Gastroesophageal sphincter (tissue), 3 donors: ENCODE data around the gene MIA2.

Experiments
- POLR2AphosphoS5 ChIP-seq: sonication (generic); formaldehyde crosslinking; IDR thresholded peaks from one replicate; pipeline ENCODE4 v1.6.1; 2017; ENCODE audit warnings: antibody characterized with exemption
- TF ChIP-seq, protein P1 (sequence below), 4 experiments: fragments of 200-600 bp in 2 of 4; fragments of 450-650 bp in 2 of 4; sonication (generic) in 1 of 4; IDR thresholded peaks; one replicate each; pipeline ENCODE4 v1.5.1; 2017 to 2019; ENCODE audit warnings: antibody characterized with exemption in 4 of 4, mild to moderate bottlenecking in 2 of 4, moderate library complexity in 2 of 4

DNA sequence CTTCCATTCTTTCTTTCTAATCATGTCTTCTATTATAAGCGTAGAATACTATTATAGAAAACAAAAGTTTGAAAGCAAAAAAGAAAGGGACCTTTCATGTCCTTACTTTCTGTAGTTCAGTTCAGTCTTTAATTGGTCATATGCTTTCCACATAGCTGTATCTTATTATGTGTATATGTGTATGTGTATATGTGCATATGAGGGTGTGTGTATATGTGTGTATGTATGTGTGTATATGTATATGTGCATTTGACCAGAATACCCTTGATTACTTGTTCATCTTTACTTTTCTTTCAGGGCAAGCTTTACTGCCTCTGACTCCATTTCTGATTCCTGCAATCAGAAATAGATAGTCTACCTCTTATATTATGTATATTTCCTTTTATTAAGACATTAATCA is 109.9 kb downstream of the MIA2 start:
- TF ChIP-seq, protein P1, sequence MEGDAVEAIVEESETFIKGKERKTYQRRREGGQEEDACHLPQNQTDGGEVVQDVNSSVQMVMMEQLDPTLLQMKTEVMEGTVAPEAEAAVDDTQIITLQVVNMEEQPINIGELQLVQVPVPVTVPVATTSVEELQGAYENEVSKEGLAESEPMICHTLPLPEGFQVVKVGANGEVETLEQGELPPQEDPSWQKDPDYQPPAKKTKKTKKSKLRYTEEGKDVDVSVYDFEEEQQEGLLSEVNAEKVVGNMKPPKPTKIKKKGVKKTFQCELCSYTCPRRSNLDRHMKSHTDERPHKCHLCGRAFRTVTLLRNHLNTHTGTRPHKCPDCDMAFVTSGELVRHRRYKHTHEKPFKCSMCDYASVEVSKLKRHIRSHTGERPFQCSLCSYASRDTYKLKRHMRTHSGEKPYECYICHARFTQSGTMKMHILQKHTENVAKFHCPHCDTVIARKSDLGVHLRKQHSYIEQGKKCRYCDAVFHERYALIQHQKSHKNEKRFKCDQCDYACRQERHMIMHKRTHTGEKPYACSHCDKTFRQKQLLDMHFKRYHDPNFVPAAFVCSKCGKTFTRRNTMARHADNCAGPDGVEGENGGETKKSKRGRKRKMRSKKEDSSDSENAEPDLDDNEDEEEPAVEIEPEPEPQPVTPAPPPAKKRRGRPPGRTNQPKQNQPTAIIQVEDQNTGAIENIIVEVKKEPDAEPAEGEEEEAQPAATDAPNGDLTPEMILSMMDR (IDR thresholded peaks at IDR 0.05), result no peak
- TF ChIP-seq POLR2AphosphoS5, result no peak
